Activated naive CD8-positive, alpha-beta T cell treated with anti-CD3 and anti-CD28 coated beads, Interleukin-2, amount 50 U/mL, for 24 hours (primary cell): Measurements from ENCODE around the gene HERPUD2.
A peak's percentile ranks its signal among the peaks of the same experiment; 100 is the strongest.

Experiments used
- ATAC-seq: fragments of 150-1000 bp; cut with Tn5 transposase; one replicate; pipeline ENCODE4 v1.10.0; 2021
- DNase-seq: peaks from one replicate; pipeline ENCODE4 v3.0.0; 2021
- H3K27ac Mint-ChIP-seq: one replicate; pipeline ENCODE4 v1.8.0; 2021; ENCODE audit warnings: mild to moderate bottlenecking, mixed read lengths
- H3K27me3 Mint-ChIP-seq: one replicate; pipeline ENCODE4 v1.8.0; 2021; ENCODE audit warnings: mixed read lengths
- H3K36me3 Mint-ChIP-seq: one replicate; pipeline ENCODE4 v1.8.0; 2021; ENCODE audit warnings: low read depth, mixed read lengths
- H3K4me1 Mint-ChIP-seq: one replicate; pipeline ENCODE4 v1.8.0; 2021; ENCODE audit warnings: mixed read lengths
- H3K4me3 Mint-ChIP-seq: one replicate; pipeline ENCODE4 v1.8.0; 2021; ENCODE audit warnings: mild to moderate bottlenecking, moderate library complexity, mixed read lengths
- H3K9me3 Mint-ChIP-seq: one replicate; pipeline ENCODE4 v1.8.0; 2021; ENCODE audit warnings: mixed read lengths

HERPUD2 gene

GRCh38 chr7:35721288-35721687, 26.4 kb upstream of the HERPUD2 start:
- Mint-ChIP-seq H3K27me3 (no peaks in the 10 kb centered on the region), H3K4me1 (peaks cover 49% of the 10 kb centered on the region), H3K27ac (no peak overlapping the region), H3K4me3 (no peak overlapping the region), H3K36me3 (no peaks in the 10 kb centered on the region), H3K9me3 (no peaks in the 10 kb centered on the region)
- DNase-seq (no peak), ATAC-seq (no peak)

GRCh38 chr7:35720849-35721248, 25.9 kb upstream of the HERPUD2 start:
- no peak overlapping the region for H3K27ac Mint-ChIP-seq

GRCh38 chr7:35720032-35720431, 25.1 kb upstream of the HERPUD2 start:
- ATAC-seq, result no peak
- Mint-ChIP-seq H3K4me3 (no peak overlapping the region), H3K27ac (no peak overlapping the region), H3K4me1 (peaks cover 39% of the 10 kb centered on the region), H3K27me3 (no peaks in the 10 kb centered on the region), H3K9me3 (no peaks in the 10 kb centered on the region), H3K36me3 (no peaks in the 10 kb centered on the region)
- no peak for DNase-seq

More at GRCh38 chr7:35720849-35721248, 25.9 kb upstream of the HERPUD2 start:
- H3K4me1 Mint-ChIP-seq, result peaks cover 45% of the 10 kb centered on the region
- no peaks in the 10 kb centered on the region for H3K27me3 Mint-ChIP-seq
- no peak overlapping the region for H3K4me3 Mint-ChIP-seq
- H3K9me3 Mint-ChIP-seq, result no peaks in the 10 kb centered on the region
- DNase-seq (no peak), ATAC-seq (no peak)
- H3K36me3 Mint-ChIP-seq, result no peaks in the 10 kb centered on the region

- H3K36me3 Mint-ChIP-seq, result no peaks in the 10 kb centered on the region
- H3K27me3 Mint-ChIP-seq, result no peaks in the 10 kb centered on the region
- no peak for DNase-seq
- H3K4me3 Mint-ChIP-seq, result no peak overlapping the region
- ATAC-seq, result no peak
- H3K9me3 Mint-ChIP-seq, result no peaks in the 10 kb centered on the region
- no peak overlapping the region for H3K27ac Mint-ChIP-seq
- H3K4me1 Mint-ChIP-seq, result peaks cover 19% of the 10 kb centered on the region
These were observed 23.1 kb upstream of the HERPUD2 start for GRCh38 chr7:35718047-35718446.

GRCh38 chr7:35717516-35717915, 22.6 kb upstream of the HERPUD2 start:
- Mint-ChIP-seq H3K9me3 (no peaks in the 10 kb centered on the region), H3K27ac (no peak overlapping the region), H3K4me3 (no peak overlapping the region), H3K27me3 (no peaks in the 10 kb centered on the region), H3K36me3 (no peaks in the 10 kb centered on the region), H3K4me1 (peaks cover 14% of the 10 kb centered on the region)
- ATAC-seq (no peak), DNase-seq (no peak)

- H3K4me1 Mint-ChIP-seq, result peaks cover 9% of the 10 kb centered on the region
- no peaks in the 10 kb centered on the region for H3K36me3 Mint-ChIP-seq
- no peaks in the 10 kb centered on the region for H3K27me3 Mint-ChIP-seq
- no peaks in the 10 kb centered on the region for H3K9me3 Mint-ChIP-seq
- ATAC-seq (no peak), DNase-seq (no peak)
- no peak overlapping the region for H3K27ac Mint-ChIP-seq
- H3K4me3 Mint-ChIP-seq, result no peak overlapping the region
These were observed 22.1 kb upstream of the HERPUD2 start for GRCh38 chr7:35717013-35717412.

- peaks cover 1% of the 10 kb centered on the region for H3K4me1 Mint-ChIP-seq
- no peaks in the 10 kb centered on the region for H3K36me3 Mint-ChIP-seq
- DNase-seq (no peak), ATAC-seq (no peak)
- no peak overlapping the region for H3K27ac Mint-ChIP-seq
- H3K4me3 Mint-ChIP-seq, result no peak overlapping the region
- no peaks in the 10 kb centered on the region for H3K9me3 Mint-ChIP-seq
- no peaks in the 10 kb centered on the region for H3K27me3 Mint-ChIP-seq
These were observed 21.3 kb upstream of the HERPUD2 start for GRCh38 chr7:35716038-35716803.

GRCh38 chr7:35714862-35715261, 19.9 kb upstream of the HERPUD2 start:
- Mint-ChIP-seq H3K27me3 (no peaks in the 10 kb centered on the region), H3K4me1 (peaks cover 9% of the 10 kb centered on the region), H3K36me3 (no peaks in the 10 kb centered on the region), H3K9me3 (no peaks in the 10 kb centered on the region), H3K27ac (no peak overlapping the region), H3K4me3 (no peak overlapping the region)
- ATAC-seq, result peak; percentile 36
- DNase-seq, result no peak

- no peak overlapping the region for H3K4me3 Mint-ChIP-seq
- ATAC-seq (no peak), DNase-seq (no peak)
- H3K27me3 Mint-ChIP-seq, result no peaks in the 10 kb centered on the region
- H3K9me3 Mint-ChIP-seq, result no peaks in the 10 kb centered on the region
- no peak overlapping the region for H3K27ac Mint-ChIP-seq
- H3K36me3 Mint-ChIP-seq, result peaks cover 2% of the 10 kb centered on the region
- peaks cover 13% of the 10 kb centered on the region for H3K4me1 Mint-ChIP-seq
These were observed 19.5 kb upstream of the HERPUD2 start for GRCh38 chr7:35714407-35714806.

- Mint-ChIP-seq H3K27me3 (no peaks in the 10 kb centered on the region), H3K36me3 (peaks cover 2% of the 10 kb centered on the region), H3K4me1 (peaks cover 19% of the 10 kb centered on the region), H3K9me3 (no peaks in the 10 kb centered on the region), H3K27ac (no peak overlapping the region), H3K4me3 (no peak overlapping the region)
- ATAC-seq, result no peak
- DNase-seq, result no peak
These were observed 17.8 kb upstream of the HERPUD2 start for GRCh38 chr7:35712563-35713226.

- H3K4me3 Mint-ChIP-seq, result no peak overlapping the region
- DNase-seq (no peak), ATAC-seq (no peak)
- H3K27me3 Mint-ChIP-seq, result no peaks in the 10 kb centered on the region
- peak overlapping the region; percentile 36 for H3K27ac Mint-ChIP-seq
- no peaks in the 10 kb centered on the region for H3K9me3 Mint-ChIP-seq
- H3K4me1 Mint-ChIP-seq, result peaks cover 23% of the 10 kb centered on the region
- peaks cover 2% of the 10 kb centered on the region for H3K36me3 Mint-ChIP-seq
These were observed 12.5 kb upstream of the HERPUD2 start for GRCh38 chr7:35707422-35707821.

GRCh38 chr7:35705932-35706461, 11.1 kb upstream of the HERPUD2 start:
- Mint-ChIP-seq H3K4me1 (peaks cover 28% of the 10 kb centered on the region), H3K9me3 (no peaks in the 10 kb centered on the region), H3K36me3 (peaks cover 2% of the 10 kb centered on the region), H3K4me3 (no peak overlapping the region), H3K27me3 (no peaks in the 10 kb centered on the region), H3K27ac (no peak overlapping the region)
- no peak for ATAC-seq
- DNase-seq, result no peak

- ATAC-seq (no peak), DNase-seq (no peak)
- Mint-ChIP-seq H3K27ac (no peak overlapping the region), H3K27me3 (no peaks in the 10 kb centered on the region), H3K9me3 (no peaks in the 10 kb centered on the region), H3K36me3 (no peaks in the 10 kb centered on the region), H3K4me1 (peaks cover 31% of the 10 kb centered on the region), H3K4me3 (no peak overlapping the region)
These were observed 9.3 kb upstream of the HERPUD2 start for GRCh38 chr7:35704261-35704660.

GRCh38 chr7:35702541-35702940, 7.6 kb upstream of the HERPUD2 start:
- Mint-ChIP-seq H3K4me1 (peaks cover 29% of the 10 kb centered on the region), H3K9me3 (no peaks in the 10 kb centered on the region), H3K27me3 (no peaks in the 10 kb centered on the region), H3K27ac (no peak overlapping the region), H3K4me3 (no peak overlapping the region), H3K36me3 (no peaks in the 10 kb centered on the region)
- DNase-seq, result no peak
- no peak for ATAC-seq

- DNase-seq (no peak), ATAC-seq (no peak)
- no peak overlapping the region for H3K4me3 Mint-ChIP-seq
- H3K4me1 Mint-ChIP-seq, result peaks cover 34% of the 10 kb centered on the region
- no peaks in the 10 kb centered on the region for H3K27me3 Mint-ChIP-seq
- H3K9me3 Mint-ChIP-seq, result no peaks in the 10 kb centered on the region
- peaks cover 5% of the 10 kb centered on the region for H3K36me3 Mint-ChIP-seq
- H3K27ac Mint-ChIP-seq, result peak overlapping the region; percentile 81
These were observed 6.5 kb upstream of the HERPUD2 start for GRCh38 chr7:35701287-35701900.
